ENCODE measurements around the gene CYB561D2. TPM values are rescaled to one million over a fixed set of nuclear protein-coding genes. Genes with fewer than 3 reads are reported as not detected.

Gene CYB561D2
- total and polyA plus RNA-seq, 2 of the 13 experiments (the other 11 are each of a cell fraction or from before 2014, with no cell fraction given) = 11.1 to 17.2 TPM

DNA sequence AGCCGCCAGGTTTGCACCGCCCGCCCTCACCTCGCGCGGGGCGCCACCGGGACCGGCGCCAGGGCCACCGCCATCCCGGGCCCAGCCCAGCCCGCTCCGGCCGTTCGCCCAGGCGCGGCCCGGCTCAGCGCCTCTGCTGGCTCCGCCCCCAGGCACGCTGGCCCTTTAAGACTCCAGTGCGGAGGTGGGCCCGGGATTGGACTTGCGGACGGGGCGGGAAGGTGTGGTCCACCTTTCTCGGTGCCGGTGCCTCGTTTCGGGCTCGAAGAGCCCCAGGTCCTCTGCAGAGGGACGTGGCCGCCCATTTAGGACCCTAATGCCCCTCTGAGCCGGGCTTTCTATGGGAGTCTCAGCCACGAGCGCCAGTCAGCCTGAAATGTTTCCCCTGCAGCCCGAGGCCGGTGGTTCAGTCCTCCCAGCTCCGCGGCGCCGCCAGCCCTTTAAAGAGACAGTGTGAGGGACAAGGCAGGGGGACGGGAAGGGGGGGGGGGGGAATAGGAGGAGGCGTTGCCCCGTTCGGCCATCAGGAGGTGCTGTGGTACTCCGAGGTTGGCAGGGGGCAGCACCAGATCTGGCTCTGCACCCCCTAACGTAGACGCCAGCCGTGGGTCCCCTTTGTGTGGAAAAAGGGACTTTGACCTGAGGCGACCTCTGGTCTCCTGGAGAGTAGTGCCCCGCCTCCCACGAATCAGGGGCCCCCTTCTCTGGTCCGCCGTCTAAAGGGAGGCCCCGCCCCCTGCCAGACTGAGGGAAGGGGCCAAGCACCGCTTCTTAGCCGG lies 29.1 kb upstream of the CYB561D2 start (continued):
- no peak for TF ChIP-seq BATF2 (CRISPR knock-in tag; IDR thresholded peaks at IDR 0.05)
- TF ChIP-seq MXD4 (CRISPR knock-in tag; IDR thresholded peaks at IDR 0.05) = 0 out of 2 replicates have a peak, but pooled peaks have one; percentile 7
- TF ChIP-seq, protein P1, sequence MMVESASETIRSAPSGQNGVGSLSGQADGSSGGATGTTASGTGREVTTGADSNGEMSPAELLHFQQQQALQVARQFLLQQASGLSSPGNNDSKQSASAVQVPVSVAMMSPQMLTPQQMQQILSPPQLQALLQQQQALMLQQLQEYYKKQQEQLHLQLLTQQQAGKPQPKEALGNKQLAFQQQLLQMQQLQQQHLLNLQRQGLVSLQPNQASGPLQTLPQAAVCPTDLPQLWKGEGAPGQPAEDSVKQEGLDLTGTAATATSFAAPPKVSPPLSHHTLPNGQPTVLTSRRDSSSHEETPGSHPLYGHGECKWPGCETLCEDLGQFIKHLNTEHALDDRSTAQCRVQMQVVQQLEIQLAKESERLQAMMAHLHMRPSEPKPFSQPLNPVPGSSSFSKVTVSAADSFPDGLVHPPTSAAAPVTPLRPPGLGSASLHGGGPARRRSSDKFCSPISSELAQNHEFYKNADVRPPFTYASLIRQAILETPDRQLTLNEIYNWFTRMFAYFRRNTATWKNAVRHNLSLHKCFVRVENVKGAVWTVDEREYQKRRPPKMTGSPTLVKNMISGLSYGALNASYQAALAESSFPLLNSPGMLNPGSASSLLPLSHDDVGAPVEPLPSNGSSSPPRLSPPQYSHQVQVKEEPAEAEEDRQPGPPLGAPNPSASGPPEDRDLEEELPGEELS (CRISPR knock-in tag; IDR thresholded peaks at IDR 0.05) = peak; percentile 54
- TF ChIP-seq, protein P2, sequence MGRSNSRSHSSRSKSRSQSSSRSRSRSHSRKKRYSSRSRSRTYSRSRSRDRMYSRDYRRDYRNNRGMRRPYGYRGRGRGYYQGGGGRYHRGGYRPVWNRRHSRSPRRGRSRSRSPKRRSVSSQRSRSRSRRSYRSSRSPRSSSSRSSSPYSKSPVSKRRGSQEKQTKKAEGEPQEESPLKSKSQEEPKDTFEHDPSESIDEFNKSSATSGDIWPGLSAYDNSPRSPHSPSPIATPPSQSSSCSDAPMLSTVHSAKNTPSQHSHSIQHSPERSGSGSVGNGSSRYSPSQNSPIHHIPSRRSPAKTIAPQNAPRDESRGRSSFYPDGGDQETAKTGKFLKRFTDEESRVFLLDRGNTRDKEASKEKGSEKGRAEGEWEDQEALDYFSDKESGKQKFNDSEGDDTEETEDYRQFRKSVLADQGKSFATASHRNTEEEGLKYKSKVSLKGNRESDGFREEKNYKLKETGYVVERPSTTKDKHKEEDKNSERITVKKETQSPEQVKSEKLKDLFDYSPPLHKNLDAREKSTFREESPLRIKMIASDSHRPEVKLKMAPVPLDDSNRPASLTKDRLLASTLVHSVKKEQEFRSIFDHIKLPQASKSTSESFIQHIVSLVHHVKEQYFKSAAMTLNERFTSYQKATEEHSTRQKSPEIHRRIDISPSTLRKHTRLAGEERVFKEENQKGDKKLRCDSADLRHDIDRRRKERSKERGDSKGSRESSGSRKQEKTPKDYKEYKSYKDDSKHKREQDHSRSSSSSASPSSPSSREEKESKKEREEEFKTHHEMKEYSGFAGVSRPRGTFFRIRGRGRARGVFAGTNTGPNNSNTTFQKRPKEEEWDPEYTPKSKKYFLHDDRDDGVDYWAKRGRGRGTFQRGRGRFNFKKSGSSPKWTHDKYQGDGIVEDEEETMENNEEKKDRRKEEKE (IDR thresholded peaks at IDR 0.05) = no peak
- TF ChIP-seq TP53 (CRISPR knock-in tag; conservative IDR thresholded peaks at IDR 0.05) = no peak
- TF ChIP-seq ZNF704 (CRISPR knock-in tag; IDR thresholded peaks at IDR 0.05; ENCODE audit: borderline replicate concordance) = no peak
- TF ChIP-seq KLF15 (CRISPR knock-in tag; IDR thresholded peaks at IDR 0.05; ENCODE audit: borderline replicate concordance) = no peak
- TF ChIP-seq ZKSCAN5 (CRISPR knock-in tag; IDR thresholded peaks at IDR 0.05) = no peak
- no peak for TF ChIP-seq ZFP37 (CRISPR knock-in tag; IDR thresholded peaks at IDR 0.05; ENCODE audit: borderline replicate concordance)
- TF ChIP-seq HNRNPUL1 (IDR thresholded peaks at IDR 0.05; ENCODE audit: low read depth, low read length) = no peak
- no peak for TF ChIP-seq TRIM24 (CRISPR knock-in tag; IDR thresholded peaks at IDR 0.05)
- TF ChIP-seq PRMT3 (CRISPR knock-in tag; IDR thresholded peaks at IDR 0.05; ENCODE audit: borderline replicate concordance, low read depth) = no peak
- peak; percentile 11; the same call in 1 of the 2 replicates for TF ChIP-seq UBTF (CRISPR knock-in tag; IDR thresholded peaks at IDR 0.05)
- peak; percentile 50; the same call in 1 of the 2 replicates for TF ChIP-seq KMT2B (CRISPR knock-in tag; IDR thresholded peaks at IDR 0.05)
- no peak for TF ChIP-seq MIXL1 (CRISPR knock-in tag; IDR thresholded peaks at IDR 0.05)
- TF ChIP-seq JUNB (CRISPR knock-in tag; IDR thresholded peaks at IDR 0.05; ENCODE audit: borderline replicate concordance) = no peak
- peak; percentile 42 for TF ChIP-seq HNRNPK (IDR thresholded peaks at IDR 0.05; ENCODE audit: low read depth, low read length, poor library complexity, severe bottlenecking)
- no peak for TF ChIP-seq ZNF589 (CRISPR knock-in tag; conservative IDR thresholded peaks at IDR 0.05)
